BJ (cell line): ENCODE data around the gene ADAMTS12. TPM values are rescaled to one million over a fixed set of nuclear protein-coding genes. Genes with fewer than 3 reads are reported as not detected.

Experiments used
- CTCF ChIA-PET: fragments of 350-600 bp; formaldehyde crosslinking; extraction: SDS; loops from one replicate; lab custom pipeline; 2021; ENCODE audit warnings: antibody characterized with exemption, inconsistent platforms; lab: Yijun Ruan, JAX
- POLR2A ChIA-PET: fragments of 300-600 bp; sonication (Branson Sonifier 250); formaldehyde crosslinking; extraction: SDS; loops from one replicate; lab custom pipeline; 2021; ENCODE audit warnings: antibody characterized with exemption; lab: Charles Lee
- DNase-seq: peaks from one replicate; pipeline ENCODE4 v3.0.0-alpha.2; 2011; ENCODE audit warnings: low read depth
- H3K27me3 ChIP-seq: 2 replicates; pipeline ENCODE4 v1.6.0; 2011; ENCODE audit warnings: low read length; ENCODE audit not compliant: control insufficient read depth, insufficient read depth
- H3K36me3 ChIP-seq: 2 replicates; pipeline ENCODE4 v1.5.1; 2011; ENCODE audit warnings: low read length; ENCODE audit not compliant: control insufficient read depth, insufficient read depth
- H3K4me3 ChIP-seq: 2 replicates; pipeline ENCODE4 v1.5.1; 2011; ENCODE audit warnings: low read depth, mild to moderate bottlenecking, control low read depth, low read length
- polyA plus RNA-seq: library from polyadenylated mRNA; depleted of rRNA; stranded (reverse); fragments of >200 nt; gene quantifications from 2 replicates; pipeline ENCODE4 v1.2.3, GENCODE V29; 2011
- TF ChIP-seq, protein P1 (sequence below): IDR thresholded peaks from 2 replicates; pipeline ENCODE4 v1.5.1; 2011; ENCODE audit warnings: low read depth, mild to moderate bottlenecking, control low read depth, inconsistent platforms, low read length, moderate library complexity; ENCODE audit not compliant: insufficient read depth

ADAMTS12 gene
- polyA plus RNA-seq, 1 experiment = 25.6 TPM

DNA sequence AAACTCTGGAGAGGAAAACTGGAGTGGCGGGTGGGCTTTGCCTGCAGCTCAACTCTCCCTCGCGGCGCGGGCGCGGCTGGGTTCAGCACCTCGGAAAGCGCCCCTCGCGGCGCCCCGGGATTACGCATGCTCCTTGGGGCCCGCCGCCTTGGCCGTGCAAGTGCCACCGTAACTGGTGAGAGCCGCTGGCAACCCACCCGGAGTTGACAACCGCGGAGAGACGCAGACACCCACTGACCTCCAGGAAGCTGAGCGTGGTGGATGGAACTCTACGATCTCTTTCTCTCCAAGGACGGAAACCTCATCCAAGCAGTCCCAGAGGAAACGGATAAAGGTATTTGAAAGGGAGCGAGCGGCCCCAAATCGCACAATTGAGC lies 44.2 kb upstream of the ADAMTS12 start:
- ChIA-PET POLR2A (no interaction called here), CTCF (interaction anchor here (0.9 to 4.4 kb wide), 13 partner anchors 10 to 502 kb away, joined by 3 to 35 read pairs (median 4); partner anchors contain the start of gene TARS1)
- peaks cover 33% of the 10 kb centered on the region for H3K27me3 ChIP-seq
- DNase-seq = no peak
- TF ChIP-seq, protein P1, sequence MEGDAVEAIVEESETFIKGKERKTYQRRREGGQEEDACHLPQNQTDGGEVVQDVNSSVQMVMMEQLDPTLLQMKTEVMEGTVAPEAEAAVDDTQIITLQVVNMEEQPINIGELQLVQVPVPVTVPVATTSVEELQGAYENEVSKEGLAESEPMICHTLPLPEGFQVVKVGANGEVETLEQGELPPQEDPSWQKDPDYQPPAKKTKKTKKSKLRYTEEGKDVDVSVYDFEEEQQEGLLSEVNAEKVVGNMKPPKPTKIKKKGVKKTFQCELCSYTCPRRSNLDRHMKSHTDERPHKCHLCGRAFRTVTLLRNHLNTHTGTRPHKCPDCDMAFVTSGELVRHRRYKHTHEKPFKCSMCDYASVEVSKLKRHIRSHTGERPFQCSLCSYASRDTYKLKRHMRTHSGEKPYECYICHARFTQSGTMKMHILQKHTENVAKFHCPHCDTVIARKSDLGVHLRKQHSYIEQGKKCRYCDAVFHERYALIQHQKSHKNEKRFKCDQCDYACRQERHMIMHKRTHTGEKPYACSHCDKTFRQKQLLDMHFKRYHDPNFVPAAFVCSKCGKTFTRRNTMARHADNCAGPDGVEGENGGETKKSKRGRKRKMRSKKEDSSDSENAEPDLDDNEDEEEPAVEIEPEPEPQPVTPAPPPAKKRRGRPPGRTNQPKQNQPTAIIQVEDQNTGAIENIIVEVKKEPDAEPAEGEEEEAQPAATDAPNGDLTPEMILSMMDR = no peak
- H3K36me3 ChIP-seq = no peaks in the 10 kb centered on the region
- H3K4me3 ChIP-seq = peak overlapping the region; percentile 36

DNA sequence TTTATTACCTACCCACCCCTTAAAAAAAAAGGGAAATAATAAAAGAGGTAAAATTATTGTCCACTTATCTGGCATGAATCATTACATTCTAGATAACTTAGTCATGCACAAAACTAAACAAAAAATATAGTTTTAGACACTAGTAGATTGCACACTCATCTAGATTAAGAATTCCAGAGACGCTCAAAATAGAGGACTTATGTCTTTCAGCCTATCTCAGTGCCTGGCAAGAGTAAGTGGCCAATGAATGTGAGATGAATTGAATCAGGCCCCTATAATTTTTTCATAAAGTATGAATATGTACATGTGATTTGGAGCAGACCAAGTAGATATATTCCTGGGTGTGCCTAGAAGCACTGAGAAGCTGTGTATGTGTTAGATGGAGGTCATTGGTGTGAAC lies 42.4 kb upstream of the ADAMTS12 start:
- Histone ChIP-seq H3K4me3 (no peak overlapping the region), H3K36me3 (no peaks in the 10 kb centered on the region), H3K27me3 (peaks cover 21% of the 10 kb centered on the region)
- TF ChIP-seq, protein P1 = no peak
- ChIA-PET CTCF (interaction anchor here (0.7 to 4.4 kb wide), 25 partner anchors 10 to 510 kb away, joined by 3 to 35 read pairs (median 3); partner anchors contain the start of genes ADAMTS12 and TARS1), POLR2A (no interaction called here)
- no peak for DNase-seq

DNA sequence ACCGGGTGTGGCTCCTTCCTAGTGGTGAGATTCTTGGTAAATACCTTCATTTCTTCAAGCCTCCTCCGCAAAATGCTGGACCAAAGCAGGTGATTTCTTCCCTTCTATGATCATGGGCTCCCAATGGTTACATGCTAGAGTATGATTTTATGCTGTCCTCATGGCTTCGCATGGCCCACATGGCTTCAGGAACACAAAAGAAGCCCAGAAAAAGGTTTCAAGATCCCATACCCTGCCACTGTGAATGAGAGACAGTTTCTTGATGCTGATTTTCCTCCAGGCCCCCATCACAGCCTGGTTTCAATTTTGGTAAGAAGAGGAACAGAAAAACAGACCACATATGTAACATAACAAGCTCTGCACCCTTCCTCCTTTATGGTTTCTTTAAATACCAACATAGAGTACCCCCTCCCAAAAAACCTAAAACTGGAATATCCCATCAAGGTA lies 42.0 kb upstream of the ADAMTS12 start:
- ChIA-PET CTCF (interaction anchor here (0.7 to 4.4 kb wide), 18 partner anchors 10 to 510 kb away, joined by 3 to 35 read pairs (median 3); partner anchors contain the start of genes ADAMTS12 and TARS1), POLR2A (no interaction called here)
- H3K27me3 ChIP-seq = peaks cover 18% of the 10 kb centered on the region
- H3K36me3 ChIP-seq = no peaks in the 10 kb centered on the region
- TF ChIP-seq, protein P1 = no peak
- no peak for DNase-seq
- H3K4me3 ChIP-seq = no peak overlapping the region

DNA sequence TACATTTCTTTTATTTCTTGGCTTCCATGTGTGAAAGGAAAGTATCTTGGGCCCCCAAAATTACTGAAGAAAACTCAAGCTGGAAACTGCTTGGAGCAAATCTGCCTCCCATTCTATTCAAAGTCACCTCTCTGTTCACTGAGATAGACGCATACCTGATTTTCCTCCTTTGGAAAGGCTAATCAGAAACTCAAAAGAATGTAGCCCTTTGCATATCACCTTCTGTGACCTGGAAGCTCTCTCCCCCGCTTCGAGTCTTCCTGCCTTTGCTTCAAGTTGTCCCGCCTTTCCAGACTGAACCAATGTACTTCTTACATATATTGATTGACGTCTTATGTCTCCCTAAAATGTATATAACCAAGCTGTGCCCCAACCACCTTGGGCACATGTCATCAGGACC lies 39.3 kb upstream of the ADAMTS12 start:
- no peak for DNase-seq
- Histone ChIP-seq H3K36me3 (no peaks in the 10 kb centered on the region), H3K27me3 (no peaks in the 10 kb centered on the region), H3K4me3 (no peak overlapping the region)
- ChIA-PET CTCF (interaction anchor here (4.3 kb wide), 1 partner anchor 11 kb away, joined by 16 read pairs; no protein-coding TSS in a partner anchor), POLR2A (no interaction called here)
- TF ChIP-seq, protein P1 = no peak

DNA sequence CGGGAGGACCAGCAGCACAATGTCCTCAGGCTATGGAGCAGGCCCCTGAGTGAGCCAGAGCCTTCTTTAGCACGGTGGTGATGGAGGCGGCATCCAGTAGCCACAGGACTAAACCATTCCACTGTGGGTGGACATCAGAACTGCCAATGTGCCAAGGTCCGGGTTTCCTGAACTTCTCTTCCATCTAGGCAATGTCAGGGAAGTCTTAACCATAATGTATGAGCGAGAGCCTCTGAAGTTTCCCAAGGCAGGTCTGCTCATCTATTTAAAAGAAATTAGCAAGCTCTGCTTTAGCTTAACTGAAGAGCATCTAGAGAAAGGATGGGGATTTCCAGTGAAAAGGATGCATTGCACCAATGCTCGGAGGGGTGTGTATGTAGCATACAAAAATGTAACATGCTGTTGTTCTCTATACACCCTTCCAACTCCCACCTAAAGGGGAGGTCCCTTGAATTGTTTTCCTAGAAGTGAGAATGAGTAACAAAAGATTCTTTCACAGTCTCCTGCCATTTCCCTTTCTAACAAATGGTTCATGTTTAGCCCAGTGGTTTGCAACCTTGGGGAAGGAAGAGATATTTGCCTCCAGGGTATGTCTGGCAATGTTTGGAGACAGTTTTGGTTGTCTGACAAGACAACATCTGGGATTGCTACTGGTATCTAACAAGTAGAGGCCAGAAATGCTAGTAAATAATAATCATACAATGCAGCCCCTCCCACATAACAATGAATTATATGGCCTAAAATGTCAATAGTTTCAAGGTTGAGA lies 38.3 kb upstream of the ADAMTS12 start:
- ChIA-PET CTCF (no interaction called here), POLR2A (no interaction called here)
- TF ChIP-seq, protein P1 = no peak
- Histone ChIP-seq H3K4me3 (no peak overlapping the region), H3K27me3 (no peaks in the 10 kb centered on the region), H3K36me3 (no peaks in the 10 kb centered on the region)
- peak; percentile 53 for DNase-seq
